Caco-2 (cell line): ENCODE results near the gene MYL11. TPM values are rescaled to one million over a fixed set of nuclear protein-coding genes. Genes with fewer than 3 reads are reported as not detected.
A peak's percentile ranks its signal among the peaks of the same experiment; 100 is the strongest.

Source experiments
- BruUV-seq: library from RNA; stranded (reverse); fragments of 400-500 nt; replicated peaks from 2 replicates; lab custom pipeline; 2021; lab: Mats Ljungman, UMichigan
- CTCF ChIA-PET: fragments of 300-600 bp; sonication (Branson Sonifier 250); formaldehyde crosslinking; loops from one replicate; lab custom pipeline; 2022; ENCODE audit warnings: antibody characterized with exemption; lab: Charles Lee
- POLR2A ChIA-PET: fragments of 300-600 bp; sonication (Branson Sonifier 250); formaldehyde crosslinking; loops from one replicate; lab custom pipeline; 2022; ENCODE audit warnings: antibody characterized with exemption; lab: Charles Lee
- DNase-seq, 2 experiments: peaks; one replicate each; pipeline versions ENCODE4 v3.0.0 to v3.0.0-alpha.2; 2020 to 2022
- H3K27me3 ChIP-seq: replicated peaks from 2 replicates; pipeline ENCODE4 v1.6.0; 2011; ENCODE audit warnings: low read length; ENCODE audit not compliant: control insufficient read depth, insufficient read depth
- H3K36me3 ChIP-seq: 2 replicates; pipeline ENCODE4 v1.5.1; 2011; ENCODE audit warnings: low read length; ENCODE audit not compliant: control insufficient read depth, insufficient read depth
- H3K4me1 ChIP-seq: fragments of 250-450 bp; sonication (Bioruptor Pico); 2 replicates; pipeline ENCODE4 v1.5.1; 2020; ENCODE audit warnings: mild to moderate bottlenecking
- H3K4me3 ChIP-seq: 2 replicates; pipeline ENCODE4 v1.5.1; 2011; ENCODE audit warnings: low read depth, mild to moderate bottlenecking, control low read depth, low read length
- H3K9me3 ChIP-seq: fragments of 250-450 bp; sonication (Bioruptor Pico); 2 replicates; pipeline ENCODE4 v1.5.1; 2020; ENCODE audit warnings: mild to moderate bottlenecking, moderate library complexity
- H3K27ac Mint-ChIP-seq: one replicate; pipeline ENCODE4 v1.8.0; 2022; ENCODE audit warnings: mixed read lengths; ENCODE audit not compliant: unreplicated experiment
- H3K27me3 Mint-ChIP-seq: one replicate; pipeline ENCODE4 v1.8.0; 2022; ENCODE audit warnings: mixed read lengths; ENCODE audit not compliant: insufficient read depth, unreplicated experiment
- H3K36me3 Mint-ChIP-seq: one replicate; pipeline ENCODE4 v1.8.0; 2022; ENCODE audit warnings: mild to moderate bottlenecking, mixed read lengths; ENCODE audit not compliant: insufficient read depth, unreplicated experiment
- H3K4me1 Mint-ChIP-seq: one replicate; pipeline ENCODE4 v1.8.0; 2022; ENCODE audit warnings: low read depth, mixed read lengths; ENCODE audit not compliant: unreplicated experiment
- H3K4me3 Mint-ChIP-seq: one replicate; pipeline ENCODE4 v1.8.0; 2022; ENCODE audit warnings: mild to moderate bottlenecking, moderate library complexity, mixed read lengths; ENCODE audit not compliant: unreplicated experiment
- H3K9me3 Mint-ChIP-seq: one replicate; pipeline ENCODE4 v1.8.0; 2022; ENCODE audit warnings: mixed read lengths; ENCODE audit not compliant: unreplicated experiment
- CTCF ChIP-seq, 2 experiments: fragments of 200-600 bp in 1 of 2; IDR thresholded peaks; 1 replicate in 1 of 2; 2 replicates in 1 of 2; pipeline versions ENCODE4 v1.5.1 to v1.8.0; 2011 to 2022; ENCODE audit warnings: antibody characterized with exemption in 1 of 2, control low read depth in 1 of 2, inconsistent platforms in 1 of 2, low read depth in 1 of 2, low read length in 1 of 2, mild to moderate bottlenecking in 1 of 2, moderate library complexity in 1 of 2; ENCODE audit not compliant: insufficient read depth in 1 of 2, severe bottlenecking in 1 of 2, unreplicated experiment in 1 of 2
- intact Hi-C: fragments of 100-400 bp; cut with micrococcal nuclease; formaldehyde crosslinking; loops from one replicate; pipeline ENCODE4 v1.10.0; 2022; ENCODE audit not compliant: unreplicated experiment
- total RNA-seq: library from RNA; stranded (reverse); gene quantifications from 2 replicates; pipeline ENCODE4 v1.2.3, GENCODE V29; 2022

Gene MYL11
- total RNA-seq, 1 experiment from 2014 or later: 2.9 TPM

GRCh38 chr16:30353438-30354129, 21.0 kb upstream of the MYL11 start:
- peaks cover 3% of the 10 kb centered on the region; the same call in 1 of the 2 replicates for H3K36me3 ChIP-seq
- Mint-ChIP-seq H3K27ac (peak overlapping the region; percentile 99), H3K36me3 (peaks cover 71% of the 10 kb centered on the region), H3K4me3 (peak overlapping the region; percentile 94), H3K4me1 (peaks cover 12% of the 10 kb centered on the region), H3K27me3 (no peaks in the 10 kb centered on the region), H3K9me3 (no peaks in the 10 kb centered on the region)
- H3K27me3 ChIP-seq: no peaks in the 10 kb centered on the region
- ChIA-PET POLR2A (interaction anchor here (0.5 to 2.3 kb wide), 4 partner anchors 18 to 257 kb away, joined by 3 to 30 read pairs (median 5); partner anchors contain the start of genes TBC1D10B, ZNF689 and ZNF771), CTCF (interaction anchor here (0.8 to 1.1 kb wide), 3 partner anchors 17 to 56 kb away, joined by 3 to 4 read pairs (median 3); no protein-coding TSS in a partner anchor)
- no peak overlapping the region; the same call in none of the 2 replicates for H3K4me3 ChIP-seq
- no TSS peak for BruUV-seq
- peaks cover 5% of the 10 kb centered on the region; the same call in 1 of the 2 replicates for H3K4me1 ChIP-seq
- no peak for DNase-seq
- intact Hi-C loops: loop anchor here (2.0 kb wide), 1 partner anchor 19 kb away; no protein-coding TSS in a partner anchor
- H3K9me3 ChIP-seq: no peaks in the 10 kb centered on the region
- TF ChIP-seq CTCF (IDR thresholded peaks at IDR 0.05; ENCODE audit: insufficient read depth in 1 of 2, low read depth in 1 of 2, low read length in 1 of 2, severe bottlenecking in 1 of 2, unreplicated experiment in 1 of 2): no peak

GRCh38 chr16:30354423-30355143, 20.0 kb upstream of the MYL11 start:
- POLR2A ChIA-PET: interaction anchor here (0.5 to 2.3 kb wide), 5 partner anchors 17 to 490 kb away, joined by 3 to 30 read pairs (median 4); partner anchors contain the start of genes TBC1D10B, ZNF689 and ZNF771
- Histone ChIP-seq H3K4me3 (peak overlapping the region; percentile 97), H3K36me3 (peaks cover 4% of the 10 kb centered on the region), H3K9me3 (no peaks in the 10 kb centered on the region), H3K4me1 (peaks cover 5% of the 10 kb centered on the region; the same call in 1 of the 2 replicates), H3K27me3 (no peaks in the 10 kb centered on the region)
- Mint-ChIP-seq H3K9me3 (no peaks in the 10 kb centered on the region), H3K27ac (peak overlapping the region; percentile 99), H3K4me3 (peak overlapping the region; percentile 94), H3K27me3 (no peaks in the 10 kb centered on the region), H3K4me1 (peaks cover 12% of the 10 kb centered on the region), H3K36me3 (peaks cover 67% of the 10 kb centered on the region)
- no peak for TF ChIP-seq CTCF (IDR thresholded peaks at IDR 0.05; ENCODE audit: insufficient read depth in 1 of 2, low read depth in 1 of 2, low read length in 1 of 2, severe bottlenecking in 1 of 2, unreplicated experiment in 1 of 2)
- CTCF ChIA-PET: interaction anchor here (0.6 to 1.8 kb wide), 8 partner anchors 13 to 75 kb away, joined by 3 to 8 read pairs (median 3); partner anchors contain the start of genes DCTPP1 and ZNF48
- no peak for DNase-seq
- BruUV-seq: TSS peak; percentile 34
- intact Hi-C loops: loop anchor here (1.0 to 5.0 kb wide), 3 partner anchors 20 to 263 kb away; partner anchors contain the start of genes TBX6 and ZNF771
